Ascending aorta (tissue), 2 donors: ENCODE measurements around the gene CCSER1. TPM values are rescaled to one million over a fixed set of nuclear protein-coding genes. Genes with fewer than 3 reads are reported as not detected.
"Not testable (repeated sequence)": the region's sequence is repeated elsewhere in the genome, so short reads cannot be mapped to it uniquely, and the experiment has no call there.

ENCODE experiments used
- DNase-seq, 2 donors: peaks; one replicate each; pipeline ENCODE4 v3.0.0-alpha.2; 2019; ENCODE audit warnings: low spot score in 2 of 2
- H3K27ac ChIP-seq, 2 donors: fragments of 200-600 bp; sonication (generic); one replicate each; pipeline ENCODE4 v1.5.1; 2016 to 2017; ENCODE audit warnings: mild to moderate bottlenecking in 1 of 2
- H3K27me3 ChIP-seq: fragments of 200-600 bp; sonication (generic); one replicate; pipeline ENCODE4 v1.5.1; 2017
- H3K36me3 ChIP-seq, 2 donors: fragments of 200-600 bp; sonication (generic); one replicate each; pipeline ENCODE4 v1.5.1; 2016
- H3K4me1 ChIP-seq, 2 donors: fragments of 200-600 bp; sonication (generic); one replicate each; pipeline ENCODE4 v1.5.1; 2016 to 2017; ENCODE audit warnings: mild to moderate bottlenecking in 1 of 2
- H3K4me3 ChIP-seq, 2 donors: fragments of 200-600 bp; sonication (generic); one replicate each; pipeline ENCODE4 v1.5.1; 2016 to 2017; ENCODE audit warnings: mild to moderate bottlenecking in 1 of 2
- H3K9me3 ChIP-seq, 2 donors: fragments of 200-600 bp; sonication (generic); one replicate each; pipeline ENCODE4 v1.5.1; 2016
- intact Hi-C: fragments of 100-400 bp; cut with DNase I; formaldehyde crosslinking; loops from one replicate; pipeline ENCODE4 v1.15.1; 2023
- total RNA-seq: library from RNA; depleted of rRNA; stranded (reverse); fragments of >200 nt; gene quantifications from one replicate; pipeline ENCODE4 v1.1.0, GENCODE V29; 2016
- TF ChIP-seq, protein P1 (sequence below), 3 experiments: fragments of 200-600 bp in 2 of 3; fragments of 450-650 bp in 1 of 3; sonication (generic) in 2 of 3; IDR thresholded peaks; one replicate each; pipeline ENCODE4 v1.5.1; 2016 to 2019; ENCODE audit warnings: antibody characterized with exemption in 3 of 3, mild to moderate bottlenecking in 1 of 3, moderate library complexity in 1 of 3

CCSER1 gene
- total RNA-seq, 1 donor from 2014 or later = 8.9 TPM

DNA sequence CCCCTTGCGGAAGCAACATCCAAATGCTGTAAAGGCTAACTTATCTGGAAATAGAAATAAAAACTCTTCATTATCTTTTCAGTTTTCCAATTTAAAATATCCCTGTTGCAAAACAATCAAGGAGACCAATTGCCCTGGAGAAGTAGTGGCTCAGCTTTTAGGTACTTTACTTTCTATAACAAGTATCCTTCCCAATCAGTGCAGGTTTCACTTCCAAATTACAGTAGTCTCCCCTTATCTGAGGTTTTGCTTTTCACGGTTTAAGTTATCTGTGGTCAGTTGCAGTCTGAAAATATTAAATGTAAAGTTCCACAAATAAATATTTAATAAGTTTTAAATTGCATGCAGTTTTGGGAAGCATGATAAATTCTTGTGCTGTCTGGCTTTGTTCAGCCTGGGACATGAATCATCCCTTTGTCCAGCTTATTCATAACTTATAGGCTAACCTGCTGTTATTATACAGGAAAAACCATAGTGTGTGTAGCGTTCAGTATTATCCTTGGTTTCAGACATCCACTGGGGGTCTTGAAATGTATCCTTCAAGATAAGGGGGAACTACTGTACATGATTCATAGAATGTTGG is 1203.5 kb downstream of the CCSER1 start:
- Histone ChIP-seq H3K36me3 (no peaks in the 10 kb centered on the region), H3K27me3 (no peaks in the 10 kb centered on the region), H3K9me3 (peaks cover 8 to 11% of the 10 kb centered on the region in 2 donors), H3K27ac (no peak overlapping the region), H3K4me3 (no peak overlapping the region), H3K4me1 (no peaks in the 10 kb centered on the region)
- no peak for DNase-seq
- TF ChIP-seq, protein P1, sequence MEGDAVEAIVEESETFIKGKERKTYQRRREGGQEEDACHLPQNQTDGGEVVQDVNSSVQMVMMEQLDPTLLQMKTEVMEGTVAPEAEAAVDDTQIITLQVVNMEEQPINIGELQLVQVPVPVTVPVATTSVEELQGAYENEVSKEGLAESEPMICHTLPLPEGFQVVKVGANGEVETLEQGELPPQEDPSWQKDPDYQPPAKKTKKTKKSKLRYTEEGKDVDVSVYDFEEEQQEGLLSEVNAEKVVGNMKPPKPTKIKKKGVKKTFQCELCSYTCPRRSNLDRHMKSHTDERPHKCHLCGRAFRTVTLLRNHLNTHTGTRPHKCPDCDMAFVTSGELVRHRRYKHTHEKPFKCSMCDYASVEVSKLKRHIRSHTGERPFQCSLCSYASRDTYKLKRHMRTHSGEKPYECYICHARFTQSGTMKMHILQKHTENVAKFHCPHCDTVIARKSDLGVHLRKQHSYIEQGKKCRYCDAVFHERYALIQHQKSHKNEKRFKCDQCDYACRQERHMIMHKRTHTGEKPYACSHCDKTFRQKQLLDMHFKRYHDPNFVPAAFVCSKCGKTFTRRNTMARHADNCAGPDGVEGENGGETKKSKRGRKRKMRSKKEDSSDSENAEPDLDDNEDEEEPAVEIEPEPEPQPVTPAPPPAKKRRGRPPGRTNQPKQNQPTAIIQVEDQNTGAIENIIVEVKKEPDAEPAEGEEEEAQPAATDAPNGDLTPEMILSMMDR (IDR thresholded peaks at IDR 0.05) = no peak
- intact Hi-C loops = no loop called here

DNA sequence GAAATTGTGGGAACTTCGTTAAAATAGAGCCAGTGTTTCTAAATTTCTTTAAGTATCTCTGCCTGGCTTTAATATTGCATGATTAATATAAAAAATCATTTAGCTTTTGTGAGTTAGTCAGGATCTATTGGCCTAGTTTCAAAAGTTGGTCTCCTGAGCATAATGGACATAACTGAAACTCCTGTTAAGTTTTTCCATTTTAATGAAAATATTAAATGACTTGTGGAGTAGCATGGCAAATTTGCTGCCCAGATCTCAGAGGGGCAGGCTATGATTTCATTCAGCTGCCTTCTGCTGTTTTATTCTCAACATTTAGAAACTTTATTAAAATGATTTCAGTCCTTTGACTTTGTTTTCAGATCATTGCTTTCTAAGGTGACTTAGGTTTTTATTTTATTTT is 1213.6 kb downstream of the CCSER1 start:
- TF ChIP-seq, protein P1 (IDR thresholded peaks at IDR 0.05) = no peak
- no peak overlapping the region for H3K4me3 ChIP-seq
- H3K4me1 ChIP-seq = no peaks in the 10 kb centered on the region
- no peaks in the 10 kb centered on the region for H3K27me3 ChIP-seq
- no peak for DNase-seq
- no peaks in the 10 kb centered on the region for H3K9me3 ChIP-seq
- no peak overlapping the region for H3K27ac ChIP-seq
- intact Hi-C loops = no loop called here
- no peaks in the 10 kb centered on the region for H3K36me3 ChIP-seq

GRCh38 chr4:91345632-91346031 is 1218.4 kb downstream of the CCSER1 start:
- DNase-seq = no peak

DNA sequence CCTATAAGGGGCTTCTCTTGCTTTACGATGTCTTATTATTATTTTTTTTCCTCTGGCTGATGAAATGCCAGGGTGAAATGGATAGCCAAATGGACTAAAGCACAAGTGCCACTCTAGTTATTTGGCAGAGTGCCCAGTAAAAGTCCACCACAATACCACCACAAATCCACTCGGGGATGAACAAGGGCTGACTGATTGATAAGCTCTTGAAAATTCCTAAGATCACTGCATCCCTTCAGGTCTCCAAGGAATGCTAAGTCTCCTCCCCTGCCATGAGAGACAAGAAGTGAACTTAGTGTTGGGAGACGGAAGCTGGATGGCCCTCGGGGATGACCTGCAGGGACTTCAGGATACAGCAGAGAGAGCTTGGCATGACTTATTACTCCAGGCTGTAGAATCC is 1229.3 kb downstream of the CCSER1 start:
- H3K9me3 ChIP-seq, intact Hi-C loops, H3K27ac ChIP-seq, H3K27me3 ChIP-seq, DNase-seq, H3K4me1 ChIP-seq, H3K36me3 ChIP-seq, H3K4me3 ChIP-seq: not testable (repeated sequence)

More at GRCh38 chr4:91345632-91346031, 1218.4 kb downstream of the CCSER1 start:
- intact Hi-C loops = no loop called here
- TF ChIP-seq, protein P1 (IDR thresholded peaks at IDR 0.05) = no peak
- H3K36me3 ChIP-seq = no peaks in the 10 kb centered on the region
- H3K27ac ChIP-seq = no peak overlapping the region
- H3K4me3 ChIP-seq = no peak overlapping the region
- H3K4me1 ChIP-seq = no peaks in the 10 kb centered on the region
- H3K9me3 ChIP-seq = no peaks in the 10 kb centered on the region
- no peaks in the 10 kb centered on the region for H3K27me3 ChIP-seq

DNA sequence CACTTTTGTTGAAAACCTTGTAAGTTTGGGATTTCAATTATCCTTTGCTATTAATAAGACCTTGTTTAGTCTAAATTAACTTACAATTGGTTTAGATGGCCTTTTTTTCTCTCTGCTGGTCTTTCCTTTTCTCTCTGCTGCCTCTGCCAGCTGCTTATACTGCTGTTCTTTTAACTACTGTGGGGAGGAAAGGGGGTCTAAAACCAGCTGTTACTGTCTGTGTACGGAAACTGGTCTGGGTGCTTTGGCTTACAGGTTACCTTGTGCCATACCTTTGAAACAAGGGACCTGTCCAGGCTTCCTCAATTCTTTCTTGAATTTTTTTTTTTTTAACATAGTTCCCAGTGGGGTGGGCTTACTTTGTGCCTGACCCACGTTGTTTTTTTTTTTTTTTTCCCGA is 1230.8 kb downstream of the CCSER1 start:
- H3K36me3 ChIP-seq, H3K27ac ChIP-seq, intact Hi-C loops, H3K9me3 ChIP-seq, H3K4me3 ChIP-seq, H3K27me3 ChIP-seq, H3K4me1 ChIP-seq, DNase-seq: not testable (repeated sequence)

DNA sequence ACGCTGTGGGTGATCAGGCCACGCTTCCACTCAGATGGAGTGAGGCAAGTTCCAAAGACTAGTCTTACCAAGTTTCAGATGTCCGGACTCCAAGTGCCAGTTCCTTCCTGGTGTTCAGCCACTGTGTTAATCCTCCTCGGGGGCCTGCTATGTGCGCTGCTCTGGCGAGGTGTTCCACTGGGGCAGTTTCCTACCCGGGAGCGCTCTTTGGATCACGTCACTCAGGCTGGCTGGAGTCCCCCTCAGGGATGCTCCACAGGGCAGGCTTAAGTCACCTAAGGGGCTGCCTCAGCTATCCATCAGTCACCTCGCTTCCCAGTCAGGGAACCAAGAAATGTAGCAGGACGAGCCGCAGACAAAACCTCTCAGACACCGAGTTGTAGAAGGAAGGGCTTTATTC is 1231.4 kb downstream of the CCSER1 start:
- H3K9me3 ChIP-seq, H3K27ac ChIP-seq, DNase-seq, intact Hi-C loops, H3K4me1 ChIP-seq, H3K27me3 ChIP-seq, H3K4me3 ChIP-seq, H3K36me3 ChIP-seq: not testable (repeated sequence)

DNA sequence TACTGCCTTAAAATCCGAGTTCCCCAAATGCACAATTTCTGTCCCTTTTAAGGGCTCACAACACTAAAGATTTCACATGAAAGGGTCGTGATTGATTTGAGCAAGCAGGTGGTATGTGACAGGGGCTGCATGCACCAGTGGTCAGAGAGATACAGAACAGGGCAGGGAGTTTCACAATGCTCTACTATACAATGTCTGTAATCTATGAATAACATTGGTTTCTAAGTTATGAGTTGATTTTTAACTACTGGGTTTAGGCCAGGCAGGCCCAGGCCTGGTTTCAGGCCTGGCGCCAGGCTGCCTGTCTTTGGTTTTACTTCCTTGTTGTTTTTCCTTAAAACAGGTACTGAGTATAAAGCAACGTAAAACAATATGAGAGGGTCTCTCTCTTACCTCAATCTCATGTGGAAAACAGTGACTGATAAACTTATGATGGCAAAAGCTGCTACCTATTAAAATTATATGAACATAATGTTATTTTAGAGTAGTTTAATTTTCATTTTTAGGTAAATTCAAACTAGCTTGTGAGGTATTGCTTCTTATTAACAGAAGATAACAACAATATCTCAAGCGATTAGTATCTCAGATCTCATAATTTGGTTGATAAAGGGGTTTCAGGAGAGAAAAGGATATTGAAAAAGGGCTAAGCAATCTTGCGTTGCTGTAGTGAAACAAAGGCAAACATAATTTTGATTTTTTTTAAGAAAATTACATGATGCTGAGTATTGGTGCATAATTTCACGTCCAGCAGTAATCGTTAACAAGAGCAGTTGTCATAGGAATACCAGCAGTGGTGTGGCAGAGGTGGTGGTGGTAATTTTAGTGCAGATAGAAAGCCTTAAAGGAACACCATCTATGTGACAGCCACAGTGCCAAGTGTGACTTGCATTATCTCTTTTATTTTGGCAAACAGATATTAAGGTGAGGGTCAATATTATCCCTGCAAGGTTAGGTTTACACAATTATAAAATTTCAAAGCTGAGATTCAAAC is 1232.1 kb downstream of the CCSER1 start:
- no peak for DNase-seq
- TF ChIP-seq, protein P1 (IDR thresholded peaks at IDR 0.05) = no peak

More for the DNA sequence above, 1232.1 kb downstream of the CCSER1 start:
- intact Hi-C loops = no loop called here
- H3K27me3 ChIP-seq = no peaks in the 10 kb centered on the region
- H3K4me3 ChIP-seq = no peak overlapping the region
- no peak overlapping the region for H3K27ac ChIP-seq
- H3K36me3 ChIP-seq = no peaks in the 10 kb centered on the region
- no peaks in the 10 kb centered on the region for H3K4me1 ChIP-seq
- no peaks in the 10 kb centered on the region for H3K9me3 ChIP-seq
